CD8-positive, alpha-beta memory T cell (primary cell): ENCODE data around the gene CSK. TPM values are rescaled to one million over a fixed set of nuclear protein-coding genes. Genes with fewer than 3 reads are reported as not detected.
A peak's percentile ranks its signal among the peaks of the same experiment; 100 is the strongest.
"Not testable (repeated sequence)": the region's sequence is repeated elsewhere in the genome, so short reads cannot be mapped to it uniquely, and the experiment has no call there.

ENCODE experiments used
- CTCF ChIA-PET: fragments of 350-600 bp; sonication (Branson Sonifier 250); formaldehyde crosslinking; loops from one replicate; lab custom pipeline; 2021; ENCODE audit warnings: antibody characterized with exemption; lab: Charles Lee
- POLR2A ChIA-PET: fragments of 350-600 bp; sonication (Branson Sonifier 250); formaldehyde crosslinking; loops from one replicate; lab custom pipeline; 2021; ENCODE audit warnings: antibody characterized with exemption; lab: Charles Lee
- DNase-seq, 5 donors: peaks; one replicate each; pipeline versions ENCODE4 v3.0.0 to v3.0.0-alpha.2; 2020 to 2022; ENCODE audit warnings: mixed read lengths in 1 of 5
- H3K27ac ChIP-seq: one replicate; pipeline ENCODE4 v1.7.0; 2013; ENCODE audit warnings: low read depth, mild to moderate bottlenecking, low read length, moderate library complexity
- H3K27me3 ChIP-seq: 2 replicates; pipeline ENCODE4 v1.7.0; 2013; ENCODE audit warnings: low read length, mild to moderate bottlenecking; ENCODE audit not compliant: insufficient read depth, poor library complexity, severe bottlenecking
- H3K36me3 ChIP-seq: 2 replicates; pipeline ENCODE4 v1.7.0; 2013; ENCODE audit warnings: mild to moderate bottlenecking, low read length, moderate library complexity; ENCODE audit not compliant: insufficient read depth
- H3K4me1 ChIP-seq: 2 replicates; pipeline ENCODE4 v1.7.0; 2013; ENCODE audit warnings: mild to moderate bottlenecking, low read length, moderate library complexity; ENCODE audit not compliant: insufficient read depth
- H3K4me3 ChIP-seq: 2 replicates; pipeline ENCODE4 v1.7.0; 2013; ENCODE audit warnings: mild to moderate bottlenecking, low read length
- H3K9me3 ChIP-seq: 2 replicates; pipeline ENCODE4 v1.7.0; 2013; ENCODE audit warnings: mild to moderate bottlenecking, low read length
- H3K27ac Mint-ChIP-seq, 8 donors: one replicate each; pipeline ENCODE4 v1.8.0; 2020 to 2021; ENCODE audit warnings: mixed read lengths in 8 of 8, mild to moderate bottlenecking in 6 of 8, inconsistent platforms in 3 of 8, moderate library complexity in 3 of 8
- H3K27me3 Mint-ChIP-seq, 2 donors: one replicate each; pipeline ENCODE4 v1.8.0; 2020 to 2021; ENCODE audit warnings: mixed read lengths in 2 of 2, mild to moderate bottlenecking in 1 of 2, moderate library complexity in 1 of 2
- H3K36me3 Mint-ChIP-seq, 3 donors: one replicate each; pipeline ENCODE4 v1.8.0; 2020 to 2021; ENCODE audit warnings: mixed read lengths in 3 of 3, inconsistent platforms in 1 of 3, mild to moderate bottlenecking in 1 of 3
- H3K4me1 Mint-ChIP-seq, 3 donors: one replicate each; pipeline ENCODE4 v1.8.0; 2020 to 2021; ENCODE audit warnings: mixed read lengths in 3 of 3, inconsistent platforms in 1 of 3, mild to moderate bottlenecking in 1 of 3
- H3K4me3 Mint-ChIP-seq, 7 donors: one replicate each; pipeline ENCODE4 v1.8.0; 2020 to 2021; ENCODE audit warnings: mixed read lengths in 7 of 7, mild to moderate bottlenecking in 6 of 7, moderate library complexity in 4 of 7, inconsistent platforms in 2 of 7
- H3K9me3 Mint-ChIP-seq, 5 donors: one replicate each; pipeline ENCODE4 v1.8.0; 2020 to 2022; ENCODE audit warnings: mixed read lengths in 5 of 5, mild to moderate bottlenecking in 3 of 5, moderate library complexity in 2 of 5, inconsistent platforms in 1 of 5
- polyA plus RNA-seq: library from polyadenylated mRNA; unstranded; fragments of 300-500 nt; fragmentation: Illumina TruSeq; gene quantifications from one replicate; pipeline ENCODE4 v1.2.3, GENCODE V29; 2021
- total RNA-seq, 2 experiments: library from RNA; stranded (reverse); gene quantifications; one replicate each; pipeline ENCODE4 v1.2.3, GENCODE V29; 2021

The CSK gene
- total and polyA plus RNA-seq, 3 experiments from 2014 or later: 154 to 294 (median 288) TPM

DNA sequence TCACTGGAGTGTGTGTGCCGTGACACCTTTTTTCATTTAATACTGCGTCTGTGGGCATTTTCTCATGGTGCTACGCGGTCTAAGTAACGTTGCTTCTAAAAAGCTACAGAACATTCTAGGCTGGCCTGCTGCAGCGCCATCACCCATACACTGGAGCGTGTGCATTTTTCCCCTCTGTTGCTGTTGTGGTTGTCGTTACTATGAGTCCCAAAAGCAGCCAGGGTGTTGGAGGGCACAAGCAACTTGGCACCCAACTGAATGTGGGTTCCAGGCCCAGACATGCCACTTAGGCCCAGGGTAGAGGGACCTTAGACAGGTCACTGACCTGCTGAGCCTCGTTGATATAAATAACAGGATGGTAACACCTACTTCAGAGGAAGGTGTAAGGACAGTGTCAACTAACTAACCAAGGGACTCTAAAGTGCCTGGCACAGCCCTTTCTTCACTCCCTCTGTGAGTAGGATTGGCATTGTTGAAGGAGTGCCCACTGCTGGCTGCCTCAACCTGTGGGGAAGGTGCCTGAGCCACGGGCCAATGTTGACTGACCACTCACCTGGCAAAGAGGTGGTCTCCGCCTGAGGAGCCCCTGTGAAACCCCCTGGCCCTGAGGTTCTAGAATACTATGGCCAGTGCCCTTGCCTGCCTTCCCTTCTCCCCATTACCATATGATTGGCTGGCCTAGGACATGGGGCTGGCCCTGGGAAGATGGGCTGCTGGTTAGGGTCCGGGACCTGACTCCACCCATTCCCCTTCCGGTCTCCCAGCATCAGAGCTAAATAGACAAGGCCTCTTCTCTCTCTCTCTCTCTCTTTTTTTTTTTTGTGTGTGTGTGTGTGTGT lies 3.5 kb downstream of the CSK start:
- H3K27ac Mint-ChIP-seq: peak overlapping the region; percentile 92 to 100 (median 98)
- H3K27ac ChIP-seq: peak overlapping the region; percentile 72
- no peaks in the 10 kb centered on the region for H3K9me3 ChIP-seq
- peaks cover 0 to 7% of the 10 kb centered on the region in 2 donors for H3K27me3 Mint-ChIP-seq
- H3K36me3 ChIP-seq: no peaks in the 10 kb centered on the region
- peaks cover 66% of the 10 kb centered on the region for H3K4me1 ChIP-seq
- H3K4me3 Mint-ChIP-seq: peak overlapping the region; percentile 85 to 97 (median 91)
- H3K4me1 Mint-ChIP-seq: peaks cover 69 to 81% (median 76%) of the 10 kb centered on the region in 3 donors
- peak in 3 of 5 donors; percentile 32 to 70 (median 53) for DNase-seq
- H3K36me3 Mint-ChIP-seq: peaks cover 0 to 35% (median 4%) of the 10 kb centered on the region in 3 donors
- no peaks in the 10 kb centered on the region for H3K27me3 ChIP-seq
- H3K4me3 ChIP-seq: peak overlapping the region; percentile 80
- POLR2A ChIA-PET: interaction anchor here (0.5 to 6.4 kb wide), 6 partner anchors 7 to 169 kb away, joined by 3 to 89 read pairs (median 16); partner anchors contain the start of gene CLK3
- H3K9me3 Mint-ChIP-seq: no peaks in the 10 kb centered on the region
- CTCF ChIA-PET: interaction anchor here (1.0 to 18.5 kb wide), 7 partner anchors 8 to 122 kb away, joined by 3 to 1086 read pairs (median 100); partner anchors contain the start of gene CSK

DNA sequence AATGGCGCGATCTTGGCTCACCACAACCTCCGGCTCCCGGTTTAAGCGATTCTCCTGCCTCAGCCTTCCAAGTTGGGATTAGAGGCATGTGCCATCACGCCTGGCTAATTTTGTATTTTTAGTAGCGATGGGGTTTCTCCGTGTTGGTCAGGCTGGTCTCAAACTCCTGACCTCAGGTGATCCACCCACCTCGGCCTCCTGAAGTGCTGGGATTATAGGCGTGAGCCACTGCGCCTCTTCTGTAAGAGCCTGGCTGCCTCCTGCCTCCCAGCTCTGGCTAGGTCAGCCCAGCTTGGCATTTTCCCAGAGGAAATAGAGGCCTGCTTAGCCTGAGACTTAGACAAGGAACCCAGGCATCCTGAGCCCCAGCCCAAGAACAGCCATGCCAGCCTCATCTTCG lies 4.2 kb downstream of the CSK start:
- ChIA-PET CTCF (interaction anchor here (2.2 to 15.8 kb wide), 3 partner anchors 10 to 39 kb away, joined by 4 to 1086 read pairs (median 100); partner anchors contain the start of gene CSK), POLR2A (interaction anchor here (0.5 to 3.9 kb wide), 4 partner anchors 9 to 170 kb away, joined by 3 to 31 read pairs (median 7); partner anchors contain the start of genes CLK3 and COX5A)
- not testable (repeated sequence) for DNase-seq, H3K27me3 Mint-ChIP-seq, H3K9me3 ChIP-seq, H3K9me3 Mint-ChIP-seq, H3K36me3 ChIP-seq, H3K27me3 ChIP-seq
- Histone ChIP-seq H3K4me3 (peak overlapping the region; percentile 80), H3K4me1 (peaks cover 66% of the 10 kb centered on the region), H3K27ac (peak overlapping the region; percentile 69)
- Mint-ChIP-seq H3K4me3 (peak overlapping the region; percentile 85 to 97 (median 91)), H3K4me1 (peaks cover 69 to 81% (median 75%) of the 10 kb centered on the region in 3 donors), H3K36me3 (peaks cover 0 to 38% (median 4%) of the 10 kb centered on the region in 3 donors), H3K27ac (peak overlapping the region; percentile 92 to 99 (median 98))

DNA sequence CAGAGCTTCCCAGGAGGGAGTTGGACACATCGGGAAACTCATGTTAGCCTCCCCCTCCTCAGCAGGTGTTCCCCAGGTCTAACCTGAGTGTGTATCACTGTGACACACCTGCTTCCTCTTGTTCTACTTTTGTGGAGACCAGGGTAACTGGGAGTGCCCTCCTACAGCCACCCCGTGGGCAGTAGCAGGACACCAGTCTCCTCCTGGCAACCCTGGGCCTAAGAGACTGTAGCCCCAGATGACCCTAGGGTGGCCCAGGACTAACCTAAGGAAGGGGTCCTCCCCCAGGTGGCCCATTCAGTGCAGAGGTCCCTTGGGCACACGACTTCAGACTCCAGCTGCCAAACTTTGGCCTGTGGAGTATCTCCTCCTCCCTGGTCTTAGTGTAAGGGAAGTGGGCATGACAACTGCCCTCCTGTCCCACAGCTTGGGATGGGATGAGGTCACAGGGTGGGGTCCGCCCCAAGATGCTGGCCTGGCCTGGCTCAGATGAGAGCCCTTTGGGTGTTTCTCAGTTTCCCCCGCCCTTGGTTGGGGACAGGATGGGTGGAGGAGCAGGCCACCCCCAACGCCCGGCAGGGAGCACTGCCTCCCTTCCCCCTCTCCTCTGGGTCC lies 4.8 kb downstream of the CSK start:
- H3K9me3 Mint-ChIP-seq: no peaks in the 10 kb centered on the region
- Histone ChIP-seq H3K27me3 (no peaks in the 10 kb centered on the region), H3K4me3 (peak overlapping the region; percentile 80), H3K27ac (peak overlapping the region; percentile 69), H3K9me3 (no peaks in the 10 kb centered on the region), H3K4me1 (peaks cover 67% of the 10 kb centered on the region), H3K36me3 (peaks cover 5% of the 10 kb centered on the region)
- DNase-seq: peak in 1 of 5 donors; percentile 9
- peaks cover 69 to 81% (median 76%) of the 10 kb centered on the region in 3 donors for H3K4me1 Mint-ChIP-seq
- H3K27me3 Mint-ChIP-seq: peaks cover 0 to 7% of the 10 kb centered on the region in 2 donors
- ChIA-PET POLR2A (interaction anchor here (1.5 to 3.9 kb wide), 9 partner anchors 7 to 170 kb away, joined by 4 to 31 read pairs (median 10); partner anchors contain the start of gene COX5A), CTCF (interaction anchor here (0.6 to 15.8 kb wide), 18 partner anchors 10 to 412 kb away, joined by 3 to 1086 read pairs (median 5); partner anchors contain the start of genes CSK and RPP25)
- peak overlapping the region; percentile 92 to 99 (median 98) for H3K27ac Mint-ChIP-seq
- H3K36me3 Mint-ChIP-seq: peaks cover 0 to 39% (median 7%) of the 10 kb centered on the region in 3 donors
- peak overlapping the region; percentile 85 to 97 (median 91) for H3K4me3 Mint-ChIP-seq

DNA sequence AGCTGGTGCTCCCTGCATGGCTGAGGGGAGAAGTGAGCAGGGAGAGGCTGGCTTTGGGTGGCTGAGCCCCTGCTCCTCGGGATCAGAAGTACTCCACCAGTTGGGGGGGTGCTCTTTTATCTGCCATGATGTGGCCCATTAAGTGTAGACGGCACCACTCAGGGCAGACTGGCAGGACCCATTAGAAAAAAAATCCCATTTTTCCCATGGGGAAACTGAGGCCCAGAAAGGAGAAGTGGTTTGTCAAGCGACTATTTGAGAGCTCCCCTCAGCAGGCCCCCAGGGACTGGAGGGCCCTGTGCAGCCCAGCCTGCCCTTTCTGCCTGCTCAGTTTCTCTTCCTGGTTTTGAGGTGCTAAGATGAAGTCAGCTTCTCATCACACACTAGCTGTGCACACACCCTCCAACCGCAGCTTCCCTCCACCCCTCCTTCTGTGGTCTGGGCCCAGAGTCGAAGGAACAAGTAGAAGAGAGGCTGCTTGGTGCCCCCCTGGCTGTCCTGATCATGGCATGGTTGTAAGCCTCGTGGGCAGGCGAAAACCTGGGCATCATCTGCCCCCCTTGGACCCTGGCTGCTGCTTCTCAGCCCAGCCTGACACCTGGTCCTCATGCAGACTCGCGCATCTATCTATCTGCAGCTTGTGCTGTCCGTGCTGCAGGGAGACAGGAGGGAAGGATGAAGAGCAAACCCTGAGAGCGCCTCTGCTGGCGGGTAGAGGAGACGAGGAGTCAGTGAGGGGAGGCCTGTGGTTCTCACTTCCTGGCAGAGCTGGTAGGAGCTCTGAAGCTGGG lies 5.6 kb downstream of the CSK start:
- Mint-ChIP-seq H3K9me3 (no peaks in the 10 kb centered on the region), H3K4me1 (peaks cover 77 to 89% (median 84%) of the 10 kb centered on the region in 3 donors), H3K27ac (peak overlapping the region; percentile 92 to 99 (median 98)), H3K27me3 (peaks cover 0 to 7% of the 10 kb centered on the region in 2 donors), H3K4me3 (peak overlapping the region; percentile 85 to 97 (median 91)), H3K36me3 (peaks cover 0 to 43% (median 10%) of the 10 kb centered on the region in 3 donors)
- no peaks in the 10 kb centered on the region for H3K27me3 ChIP-seq
- H3K9me3 ChIP-seq: no peaks in the 10 kb centered on the region
- POLR2A ChIA-PET: interaction anchor here (1.0 to 3.9 kb wide), 11 partner anchors 8 to 664 kb away, joined by 3 to 31 read pairs (median 8); partner anchors contain the start of genes COX5A, SIN3A and UBL7
- peak; percentile 88 to 99 (median 96) for DNase-seq
- CTCF ChIA-PET: interaction anchor here (0.5 to 15.8 kb wide), 29 partner anchors 11 to 413 kb away, joined by 3 to 1086 read pairs (median 4); partner anchors contain the start of genes CPLX3, CSK, FAM219B and RPP25
- H3K27ac ChIP-seq: peak overlapping the region; percentile 69
- H3K4me3 ChIP-seq: peak overlapping the region; percentile 80
- peaks cover 75% of the 10 kb centered on the region for H3K4me1 ChIP-seq
- peaks cover 8% of the 10 kb centered on the region for H3K36me3 ChIP-seq

DNA sequence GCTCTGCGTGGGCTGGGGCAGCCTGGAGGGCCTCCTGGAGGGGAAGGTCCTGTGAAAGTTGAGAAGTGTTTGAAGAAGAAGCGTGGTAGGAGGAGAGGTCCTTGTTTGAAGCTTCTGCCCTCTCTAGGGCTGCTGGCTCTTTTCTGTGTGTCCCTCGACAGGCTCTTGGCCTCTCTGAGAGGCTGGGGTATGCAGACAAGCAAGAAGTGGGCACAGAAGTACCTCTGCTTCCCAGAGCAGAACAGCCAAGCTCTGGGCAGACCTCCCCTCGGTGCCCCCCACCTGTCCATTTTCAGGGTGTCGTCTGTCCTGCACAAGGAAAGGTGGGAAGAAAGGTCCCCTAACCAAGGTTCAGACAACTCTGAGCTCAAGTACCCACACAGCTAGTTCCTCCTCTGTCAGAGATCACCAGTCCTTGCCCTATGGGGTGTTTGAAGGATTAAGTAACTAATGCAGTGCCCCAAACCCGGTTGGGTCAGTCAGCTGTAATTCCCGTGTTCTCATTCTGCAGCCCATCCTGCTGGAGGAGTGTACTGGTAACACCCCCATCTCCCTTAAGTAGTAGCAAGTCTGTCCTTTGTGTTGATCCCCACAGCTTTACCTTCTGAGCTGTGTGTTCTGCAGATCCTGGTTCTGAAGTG lies 6.3 kb downstream of the CSK start:
- peaks cover 85 to 96% (median 89%) of the 10 kb centered on the region in 3 donors for H3K4me1 Mint-ChIP-seq
- peaks cover 82% of the 10 kb centered on the region for H3K4me1 ChIP-seq
- H3K9me3 Mint-ChIP-seq: no peaks in the 10 kb centered on the region
- no peak for DNase-seq
- peak overlapping the region; percentile 80 for H3K4me3 ChIP-seq
- peak overlapping the region; percentile 85 to 97 (median 91) for H3K4me3 Mint-ChIP-seq
- ChIA-PET CTCF (interaction anchor here (0.5 to 15.8 kb wide), 28 partner anchors 10 to 414 kb away, joined by 3 to 1086 read pairs (median 4); partner anchors contain the start of genes CPLX3, CSK, FAM219B and RPP25), POLR2A (interaction anchor here (1.0 to 3.9 kb wide), 11 partner anchors 9 to 664 kb away, joined by 3 to 31 read pairs (median 8); partner anchors contain the start of genes COX5A, SIN3A and UBL7)
- peaks cover 11% of the 10 kb centered on the region for H3K36me3 ChIP-seq
- H3K9me3 ChIP-seq: no peaks in the 10 kb centered on the region
- no peaks in the 10 kb centered on the region for H3K27me3 ChIP-seq
- H3K27ac Mint-ChIP-seq: peak overlapping the region; percentile 92 to 99 (median 98)
- peaks cover 0 to 7% of the 10 kb centered on the region in 2 donors for H3K27me3 Mint-ChIP-seq
- peaks cover 0 to 37% (median 10%) of the 10 kb centered on the region in 3 donors for H3K36me3 Mint-ChIP-seq
- peak overlapping the region; percentile 69 for H3K27ac ChIP-seq

DNA sequence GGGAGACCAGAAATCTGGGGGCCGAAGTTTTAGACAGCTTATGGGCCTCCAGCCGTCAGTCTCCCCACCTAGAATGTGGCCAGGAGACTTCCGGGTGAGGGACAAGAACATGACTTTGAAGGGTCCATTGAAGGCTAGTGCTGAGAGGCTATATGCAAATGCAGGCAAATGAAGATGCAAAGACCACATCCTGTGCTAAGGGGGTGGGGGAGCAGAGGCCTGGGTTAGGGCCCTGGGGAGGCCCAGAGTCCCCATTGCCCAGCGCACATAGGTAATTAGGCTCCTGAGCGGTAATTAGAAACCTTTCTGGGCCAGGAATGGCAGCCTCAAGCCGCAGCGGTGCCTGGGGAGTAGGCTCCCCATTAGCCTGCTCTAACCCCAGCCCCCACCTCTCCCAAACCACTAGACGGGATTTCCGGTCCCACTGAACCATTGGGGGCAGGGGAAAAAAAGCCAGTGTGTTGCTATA lies 6.8 kb downstream of the CSK start:
- CTCF ChIA-PET: interaction anchor here (0.9 to 15.8 kb wide), 15 partner anchors 10 to 175 kb away, joined by 3 to 1086 read pairs (median 5); partner anchors contain the start of genes COX5A, CPLX3 and CSK
- POLR2A ChIA-PET: interaction anchor here (0.5 to 3.9 kb wide), 10 partner anchors 8 to 663 kb away, joined by 3 to 31 read pairs (median 9); partner anchors contain the start of genes COX5A and SIN3A
- peak overlapping the region; percentile 85 to 97 (median 91) for H3K4me3 Mint-ChIP-seq
- peaks cover 0 to 5% of the 10 kb centered on the region in 2 donors for H3K27me3 Mint-ChIP-seq
- no peaks in the 10 kb centered on the region for H3K9me3 ChIP-seq
- H3K4me1 Mint-ChIP-seq: peaks cover 90 to 98% (median 90%) of the 10 kb centered on the region in 3 donors
- peaks cover 87% of the 10 kb centered on the region for H3K4me1 ChIP-seq
- H3K9me3 Mint-ChIP-seq: no peaks in the 10 kb centered on the region
- peak overlapping the region; percentile 80 for H3K4me3 ChIP-seq
- H3K27me3 ChIP-seq: no peaks in the 10 kb centered on the region
- peak overlapping the region; percentile 69 for H3K27ac ChIP-seq
- H3K36me3 Mint-ChIP-seq: peaks cover 0 to 31% (median 10%) of the 10 kb centered on the region in 3 donors
- peaks cover 11% of the 10 kb centered on the region for H3K36me3 ChIP-seq
- DNase-seq: peak; percentile 53 to 82 (median 70)
- H3K27ac Mint-ChIP-seq: peak overlapping the region; percentile 92 to 99 (median 98)
